Activated CD4-positive, alpha-beta memory T cell treated with anti-CD3 and anti-CD28 coated beads for 36 hours (primary cell): ENCODE results near the gene IL31RA. TPM values are rescaled to one million over a fixed set of nuclear protein-coding genes. Genes with fewer than 3 reads are reported as not detected.
A peak's percentile ranks its signal among the peaks of the same experiment; 100 is the strongest.

ENCODE experiments used
- CTCF ChIA-PET: fragments of 350-600 bp; sonication (Branson Sonifier 250); formaldehyde crosslinking; loops from one replicate; lab custom pipeline; 2021; ENCODE audit warnings: antibody characterized with exemption, inconsistent platforms; lab: Charles Lee
- POLR2A ChIA-PET: fragments of 350-600 bp; sonication (Branson Sonifier 250); formaldehyde crosslinking; loops from one replicate; lab custom pipeline; 2021; ENCODE audit warnings: antibody characterized with exemption; lab: Charles Lee
- DNase-seq: peaks from one replicate; pipeline ENCODE4 v3.0.0-alpha.2; 2020
- H3K27ac Mint-ChIP-seq: one replicate; pipeline ENCODE4 v1.8.0; 2021; ENCODE audit warnings: mixed read lengths
- H3K27me3 Mint-ChIP-seq: one replicate; pipeline ENCODE4 v1.8.0; 2021; ENCODE audit warnings: mixed read lengths
- H3K36me3 Mint-ChIP-seq: one replicate; pipeline ENCODE4 v1.8.0; 2021; ENCODE audit warnings: mixed read lengths
- H3K4me1 Mint-ChIP-seq: one replicate; pipeline ENCODE4 v1.8.0; 2021; ENCODE audit warnings: low read depth, mixed read lengths
- H3K4me3 Mint-ChIP-seq: one replicate; pipeline ENCODE4 v1.8.0; 2021; ENCODE audit warnings: mild to moderate bottlenecking, mixed read lengths
- H3K9me3 Mint-ChIP-seq: one replicate; pipeline ENCODE4 v1.8.0; 2021; ENCODE audit warnings: mixed read lengths
- intact Hi-C: fragments of 100-400 bp; cut with micrococcal nuclease; formaldehyde crosslinking; loops from one replicate; pipeline ENCODE4 v1.15.1; 2023
- total RNA-seq, 2 experiments: library from RNA; stranded (reverse); gene quantifications; one replicate each; pipeline ENCODE4 v1.2.3, GENCODE V29; 2021

IL31RA gene
- total RNA-seq, 2 experiments from 2014 or later: 0.21 to 0.29 TPM

DNA sequence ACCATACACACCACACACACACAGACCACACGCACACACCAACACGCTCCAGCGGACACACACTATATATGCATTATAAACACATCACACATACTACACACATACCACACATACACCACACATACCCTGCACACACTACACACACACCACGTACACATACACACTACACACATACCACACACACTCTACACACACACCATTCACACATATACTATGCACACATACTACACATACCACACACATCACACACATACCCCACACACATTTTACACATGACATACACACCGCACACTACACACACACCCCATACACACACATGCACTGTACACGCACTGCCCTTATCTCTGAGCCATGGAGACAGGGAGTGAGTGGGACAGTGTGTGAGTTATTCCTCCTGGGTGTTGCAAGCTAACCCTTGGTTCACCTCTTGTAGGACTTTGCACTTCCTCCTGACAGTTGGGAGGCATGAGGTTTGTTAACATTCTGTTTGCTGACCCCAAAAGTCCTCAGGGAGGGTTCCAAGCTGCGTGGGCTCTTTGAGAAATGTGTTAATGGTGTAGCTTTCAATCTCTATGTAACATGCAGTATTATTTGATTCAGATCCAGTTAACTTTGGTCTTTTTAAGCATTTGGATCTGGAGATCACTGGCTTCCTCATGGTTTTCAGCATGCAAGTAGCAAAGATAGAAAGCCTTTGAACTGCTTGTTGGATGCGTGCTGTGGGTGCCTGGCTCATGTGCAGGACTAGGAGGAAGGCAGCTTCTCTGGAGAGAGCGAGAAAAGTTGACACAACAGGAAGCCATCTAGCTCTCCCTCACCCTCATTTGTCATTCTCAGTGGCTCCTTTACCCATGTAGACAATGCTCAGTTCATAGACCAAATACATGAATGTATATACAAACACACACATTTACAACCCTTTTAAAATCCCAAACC lies 13.7 kb downstream of the IL31RA start:
- Mint-ChIP-seq H3K27ac (no peak overlapping the region), H3K4me1 (peaks cover 17% of the 10 kb centered on the region), H3K4me3 (no peak overlapping the region), H3K27me3 (peaks cover 2% of the 10 kb centered on the region), H3K9me3 (no peaks in the 10 kb centered on the region), H3K36me3 (no peaks in the 10 kb centered on the region)
- intact Hi-C loops: loop anchor here (5.0 kb wide), 2 partner anchors 52 to 153 kb away; partner anchors contain the start of gene SLC38A9
- no peak for DNase-seq
- ChIA-PET POLR2A (no interaction called here), CTCF (no interaction called here)

DNA sequence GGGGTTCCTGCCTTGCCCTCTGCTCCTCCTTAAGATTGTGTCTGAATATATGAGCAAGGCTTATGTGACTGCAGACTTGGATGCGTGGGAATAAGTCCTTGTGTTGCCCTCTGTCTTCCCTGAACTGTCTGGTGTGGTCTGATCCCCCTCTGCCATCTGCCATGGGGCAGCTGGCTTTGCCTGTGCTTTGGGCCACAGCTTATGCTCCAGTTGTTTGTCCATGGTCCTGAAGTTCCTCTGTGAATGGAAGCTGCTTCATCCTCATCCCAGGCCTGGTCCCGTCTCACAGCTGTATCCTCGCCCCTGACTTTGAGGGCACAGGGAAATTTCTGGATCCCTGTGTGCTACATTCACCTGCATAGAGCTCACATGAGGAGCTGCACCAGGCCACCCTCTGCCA lies 14.7 kb downstream of the IL31RA start:
- no peak for DNase-seq
- intact Hi-C loops: loop anchor here (5.0 kb wide), 2 partner anchors 51 to 154 kb away; partner anchors contain the start of gene SLC38A9
- H3K27ac Mint-ChIP-seq: no peak overlapping the region
- no peaks in the 10 kb centered on the region for H3K9me3 Mint-ChIP-seq
- H3K4me3 Mint-ChIP-seq: no peak overlapping the region
- CTCF ChIA-PET: no interaction called here
- peaks cover 17% of the 10 kb centered on the region for H3K4me1 Mint-ChIP-seq
- POLR2A ChIA-PET: no interaction called here
- peaks cover 2% of the 10 kb centered on the region for H3K27me3 Mint-ChIP-seq
- H3K36me3 Mint-ChIP-seq: no peaks in the 10 kb centered on the region

DNA sequence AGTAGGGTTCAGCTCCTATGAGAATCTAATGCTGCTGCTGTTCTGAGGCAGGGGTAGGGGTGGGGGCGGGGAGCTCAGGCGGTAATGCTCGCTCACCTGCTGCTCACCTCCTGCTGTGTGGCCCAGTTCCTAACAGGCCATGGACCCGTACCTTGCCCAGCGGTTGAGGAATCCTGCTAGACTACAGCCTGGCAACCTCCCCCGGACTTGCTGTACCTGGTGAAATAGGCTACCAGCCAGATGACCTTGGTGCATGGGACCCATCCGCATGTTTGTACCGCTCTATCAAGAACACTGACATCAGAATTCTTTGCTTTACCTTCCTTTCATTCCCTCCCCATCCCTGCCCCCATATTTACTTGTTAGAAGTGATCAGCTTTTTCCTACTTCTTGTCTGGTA lies 15.3 kb downstream of the IL31RA start:
- Mint-ChIP-seq H3K4me3 (no peak overlapping the region), H3K27ac (no peak overlapping the region), H3K9me3 (no peaks in the 10 kb centered on the region), H3K27me3 (peaks cover 2% of the 10 kb centered on the region), H3K36me3 (no peaks in the 10 kb centered on the region), H3K4me1 (peaks cover 17% of the 10 kb centered on the region)
- intact Hi-C loops: loop anchor here (5.0 kb wide), 2 partner anchors 51 to 154 kb away; partner anchors contain the start of gene SLC38A9
- ChIA-PET POLR2A (no interaction called here), CTCF (no interaction called here)
- no peak for DNase-seq

DNA sequence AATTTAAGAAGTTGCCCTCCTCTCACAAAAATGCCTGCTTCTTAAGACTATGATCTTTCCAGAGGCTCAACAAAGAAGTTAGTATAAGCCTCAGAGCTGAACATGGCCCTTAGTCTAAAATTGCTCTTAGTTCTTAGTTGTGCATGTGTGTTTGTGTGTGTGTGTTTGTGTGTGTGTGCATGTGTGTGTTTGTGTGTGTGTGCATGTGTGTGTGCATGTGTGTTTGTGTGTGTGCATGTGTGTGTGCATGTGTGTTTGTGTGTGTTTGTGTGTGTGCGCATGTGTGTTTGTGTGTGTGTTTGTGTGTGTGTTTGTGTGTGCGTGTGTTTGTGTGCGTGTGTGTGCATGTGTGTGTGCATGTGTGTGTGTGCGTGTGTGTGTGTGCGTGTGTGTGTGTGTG lies 15.8 kb downstream of the IL31RA start:
- no peak for DNase-seq
- Mint-ChIP-seq H3K36me3 (no peaks in the 10 kb centered on the region), H3K27ac (no peak overlapping the region), H3K27me3 (peaks cover 2% of the 10 kb centered on the region), H3K4me3 (no peak overlapping the region), H3K9me3 (no peaks in the 10 kb centered on the region), H3K4me1 (peaks cover 17% of the 10 kb centered on the region)
- intact Hi-C loops: loop anchor here (5.0 kb wide), 2 partner anchors 50 to 155 kb away; partner anchors contain the start of gene SLC38A9
- CTCF ChIA-PET: no interaction called here
- POLR2A ChIA-PET: no interaction called here

DNA sequence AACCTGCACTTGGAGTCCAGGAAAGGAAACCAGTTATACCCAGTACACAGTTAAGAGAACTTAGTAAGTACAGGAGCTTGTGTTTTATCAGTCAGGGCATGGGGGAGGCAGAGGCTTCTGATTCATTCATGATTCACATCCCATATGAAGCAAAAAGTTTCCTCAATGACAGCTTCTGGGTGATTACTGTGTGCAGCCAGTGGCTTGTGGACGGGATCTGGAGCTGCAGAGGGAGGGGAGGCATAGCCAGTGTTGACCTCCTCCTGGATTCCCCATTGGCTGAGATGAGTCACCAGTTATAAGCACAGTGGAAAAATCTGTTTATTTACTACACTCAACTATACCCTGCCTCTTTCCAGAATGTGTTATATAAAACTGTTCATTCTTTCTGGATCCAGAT lies 17.7 kb downstream of the IL31RA start:
- ChIA-PET POLR2A (interaction anchor here (0.7 to 0.8 kb wide), 2 partner anchors 13 to 34 kb away, joined by 3 read pairs; no protein-coding TSS in a partner anchor), CTCF (interaction anchor here (0.5 to 1.7 kb wide), 3 partner anchors 17 to 332 kb away, joined by 3 to 7 read pairs (median 4); no protein-coding TSS in a partner anchor)
- Mint-ChIP-seq H3K4me1 (peaks cover 17% of the 10 kb centered on the region), H3K27ac (no peak overlapping the region), H3K4me3 (no peak overlapping the region), H3K9me3 (no peaks in the 10 kb centered on the region), H3K36me3 (no peaks in the 10 kb centered on the region), H3K27me3 (peaks cover 2% of the 10 kb centered on the region)
- peak; percentile 80 for DNase-seq
- intact Hi-C loops: loop anchor here (1.0 to 5.0 kb wide), 6 partner anchors 13 to 460 kb away; partner anchors contain the start of gene SLC38A9

DNA sequence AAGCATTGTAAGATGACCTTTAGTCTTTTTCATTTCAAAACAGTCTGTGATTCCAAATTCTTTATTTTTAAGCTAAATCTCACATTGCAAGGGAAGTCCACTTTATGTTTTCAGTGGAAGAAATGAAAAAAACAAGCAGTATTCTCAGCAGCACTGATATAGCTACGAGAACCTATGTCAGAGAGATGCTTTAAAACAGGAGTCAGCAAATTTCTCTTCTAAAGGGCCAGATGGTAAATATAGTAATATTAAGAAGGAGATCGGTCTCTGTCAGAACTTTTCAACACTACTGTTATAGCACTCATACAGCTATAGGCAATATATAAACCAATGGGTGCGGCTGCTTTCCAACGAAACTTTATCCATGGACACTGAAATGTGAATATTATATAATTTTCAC lies 18.7 kb downstream of the IL31RA start:
- ChIA-PET POLR2A (no interaction called here), CTCF (interaction anchor here (1.7 kb wide), 1 partner anchor 331 kb away, joined by 7 read pairs; no protein-coding TSS in a partner anchor)
- Mint-ChIP-seq H3K4me3 (no peak overlapping the region), H3K27ac (no peak overlapping the region), H3K4me1 (peaks cover 17% of the 10 kb centered on the region), H3K27me3 (peaks cover 2% of the 10 kb centered on the region), H3K36me3 (no peaks in the 10 kb centered on the region), H3K9me3 (no peaks in the 10 kb centered on the region)
- intact Hi-C loops: loop anchor here (2.0 to 5.0 kb wide), 4 partner anchors 47 to 459 kb away; partner anchors contain the start of gene SLC38A9
- no peak for DNase-seq

DNA sequence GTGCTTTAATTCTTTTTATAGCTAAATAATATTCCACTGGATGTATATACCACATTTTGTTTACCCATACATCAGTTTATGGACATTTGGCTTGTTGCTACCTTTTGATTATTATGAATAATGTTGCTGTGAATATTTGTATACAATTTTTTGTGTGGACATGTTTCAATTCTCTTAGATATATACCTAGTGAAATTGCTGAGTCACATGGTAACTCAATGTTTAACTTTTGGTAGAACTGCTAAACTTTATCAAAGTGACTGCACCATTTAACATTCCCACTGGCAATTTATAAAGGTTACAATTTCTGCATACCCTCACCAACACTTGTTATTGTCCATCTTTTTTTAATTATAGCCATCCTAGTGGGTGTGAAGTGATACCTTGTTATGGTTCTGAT lies 22.1 kb downstream of the IL31RA start:
- DNase-seq: no peak
- Mint-ChIP-seq H3K27ac (no peak overlapping the region), H3K4me3 (no peak overlapping the region), H3K4me1 (peaks cover 12% of the 10 kb centered on the region), H3K9me3 (peaks cover 5% of the 10 kb centered on the region), H3K27me3 (no peaks in the 10 kb centered on the region), H3K36me3 (no peaks in the 10 kb centered on the region)
- ChIA-PET POLR2A (no interaction called here), CTCF (no interaction called here)
- intact Hi-C loops: no loop called here

DNA sequence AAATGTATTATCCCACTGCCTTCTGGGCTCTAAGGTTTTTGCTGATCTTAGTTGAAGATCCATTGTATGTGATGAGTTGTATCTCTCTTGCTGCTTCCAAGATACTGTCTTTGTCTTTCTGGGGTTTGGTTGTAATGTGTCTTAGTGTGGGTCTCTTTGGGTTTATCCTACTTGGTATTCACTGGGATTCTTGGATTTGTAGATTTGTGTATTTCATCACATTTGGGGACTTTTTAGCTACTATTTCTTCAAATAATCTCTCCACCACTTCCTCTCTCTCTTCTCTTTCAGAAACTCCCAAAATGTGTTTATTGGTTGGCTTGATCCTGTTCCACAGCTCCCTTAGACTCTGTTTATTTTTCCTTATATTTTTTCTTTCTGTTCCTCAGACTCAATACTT lies 26.5 kb downstream of the IL31RA start:
- peaks cover 5% of the 10 kb centered on the region for H3K9me3 Mint-ChIP-seq
- H3K4me3 Mint-ChIP-seq: no peak overlapping the region
- no peaks in the 10 kb centered on the region for H3K36me3 Mint-ChIP-seq
- intact Hi-C loops: no loop called here
- ChIA-PET POLR2A (no interaction called here), CTCF (no interaction called here)
- no peaks in the 10 kb centered on the region for H3K27me3 Mint-ChIP-seq
- H3K4me1 Mint-ChIP-seq: no peaks in the 10 kb centered on the region
- no peak for DNase-seq
- H3K27ac Mint-ChIP-seq: no peak overlapping the region

DNA sequence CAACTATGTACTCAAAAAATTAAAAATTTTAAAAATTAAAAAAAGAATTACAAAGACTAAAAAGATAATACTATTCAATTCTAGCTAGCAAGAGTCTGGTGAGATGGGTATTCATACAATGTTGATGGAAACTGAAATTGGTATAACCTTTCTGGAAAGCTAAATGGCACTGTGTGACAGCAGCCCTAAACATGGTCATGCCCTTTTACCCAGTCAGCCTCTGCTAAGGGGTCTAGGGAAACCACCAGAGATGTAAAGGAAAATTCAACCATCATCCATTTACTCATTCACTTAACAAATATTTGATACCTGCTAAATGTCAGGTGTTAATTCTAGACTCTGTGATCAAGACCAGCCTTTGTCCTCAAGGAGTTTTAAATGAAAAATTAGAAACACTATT lies 29.3 kb downstream of the IL31RA start:
- no peak for DNase-seq
- H3K9me3 Mint-ChIP-seq: peaks cover 5% of the 10 kb centered on the region
- ChIA-PET CTCF (no interaction called here), POLR2A (no interaction called here)
- intact Hi-C loops: no loop called here
- no peak overlapping the region for H3K4me3 Mint-ChIP-seq
- H3K27ac Mint-ChIP-seq: no peak overlapping the region
- no peaks in the 10 kb centered on the region for H3K4me1 Mint-ChIP-seq
- H3K36me3 Mint-ChIP-seq: no peaks in the 10 kb centered on the region
- H3K27me3 Mint-ChIP-seq: no peaks in the 10 kb centered on the region

DNA sequence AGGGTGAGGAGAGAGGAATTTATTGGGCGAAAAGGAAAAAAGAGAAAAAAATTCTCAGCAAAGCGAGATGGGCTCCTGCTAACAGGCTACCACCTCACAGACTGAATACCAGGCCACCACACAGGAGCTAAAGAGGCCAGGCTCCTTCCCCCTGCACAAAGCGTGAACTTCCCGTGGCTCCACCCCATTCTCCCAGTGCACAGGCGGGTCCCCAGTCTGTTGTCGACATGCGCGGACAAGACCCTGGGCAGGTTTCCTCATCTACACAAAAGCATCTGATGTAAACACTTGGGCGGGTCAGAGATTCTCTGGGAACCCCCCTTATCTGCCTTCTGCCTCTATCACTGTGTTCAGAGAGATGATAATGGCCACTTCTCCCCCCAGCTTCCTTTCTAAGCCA lies 34.2 kb downstream of the IL31RA start:
- Mint-ChIP-seq H3K27ac (no peak overlapping the region), H3K27me3 (peaks cover 3% of the 10 kb centered on the region), H3K4me3 (no peak overlapping the region), H3K36me3 (no peaks in the 10 kb centered on the region), H3K4me1 (no peaks in the 10 kb centered on the region), H3K9me3 (no peaks in the 10 kb centered on the region)
- no peak for DNase-seq
- intact Hi-C loops: no loop called here
- CTCF ChIA-PET: no interaction called here
- POLR2A ChIA-PET: no interaction called here

DNA sequence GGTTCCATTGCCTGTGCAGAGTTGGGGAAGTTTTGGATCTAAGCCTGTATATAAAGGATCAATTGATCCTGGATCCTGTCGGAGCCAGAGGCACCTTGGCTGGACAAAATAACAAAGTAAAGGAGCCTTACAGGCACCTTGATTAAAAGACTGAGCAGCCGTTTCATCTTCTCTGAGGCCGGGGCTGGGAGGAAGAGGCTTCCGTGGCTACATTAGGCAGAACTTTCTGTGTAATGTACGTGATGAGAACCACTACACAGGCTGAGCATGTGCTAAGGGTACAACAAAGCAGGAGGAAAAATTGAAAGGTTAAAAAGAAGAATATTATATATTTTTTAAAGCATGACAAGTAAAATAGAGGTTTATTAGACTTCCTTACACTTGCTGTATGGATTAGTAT lies 37.0 kb downstream of the IL31RA start:
- H3K36me3 Mint-ChIP-seq: no peaks in the 10 kb centered on the region
- DNase-seq: no peak
- POLR2A ChIA-PET: no interaction called here
- H3K27ac Mint-ChIP-seq: no peak overlapping the region
- peaks cover 3% of the 10 kb centered on the region for H3K27me3 Mint-ChIP-seq
- H3K4me3 Mint-ChIP-seq: no peak overlapping the region
- no peaks in the 10 kb centered on the region for H3K9me3 Mint-ChIP-seq
- intact Hi-C loops: no loop called here
- no peaks in the 10 kb centered on the region for H3K4me1 Mint-ChIP-seq
- CTCF ChIA-PET: no interaction called here

DNA sequence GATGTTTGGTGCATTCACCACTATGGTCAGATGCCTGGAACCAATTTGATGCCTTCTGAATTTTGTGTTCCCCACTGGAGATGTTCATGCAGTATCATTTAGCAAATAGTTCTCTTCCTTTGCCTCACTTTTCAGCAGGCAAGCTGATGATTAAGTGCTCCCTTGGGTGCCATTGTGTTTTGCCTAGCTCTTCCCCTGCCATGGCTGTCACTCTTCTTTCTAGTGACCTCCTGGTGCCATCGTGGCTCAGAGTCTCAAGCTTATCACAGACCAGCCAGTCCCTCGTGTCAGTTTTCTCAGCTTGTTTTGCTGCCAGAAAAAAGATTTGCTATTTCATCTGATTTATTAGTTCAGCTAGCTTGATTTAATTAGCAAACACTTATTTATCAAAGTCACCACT lies 41.3 kb downstream of the IL31RA start:
- Mint-ChIP-seq H3K4me1 (peaks cover 7% of the 10 kb centered on the region), H3K9me3 (no peaks in the 10 kb centered on the region), H3K27me3 (peaks cover 4% of the 10 kb centered on the region), H3K4me3 (no peak overlapping the region), H3K27ac (no peak overlapping the region), H3K36me3 (no peaks in the 10 kb centered on the region)
- ChIA-PET POLR2A (no interaction called here), CTCF (interaction anchor here (0.5 kb wide), 1 partner anchor 54 kb away, joined by 3 read pairs; no protein-coding TSS in a partner anchor)
- intact Hi-C loops: no loop called here
- no peak for DNase-seq
